Measurements from ENCODE around the gene PALB2. TPM values are rescaled to one million over a fixed set of nuclear protein-coding genes. Genes with fewer than 3 reads are reported as not detected.

PALB2 gene
- total RNA-seq, 3 donors from 2014 or later (not counting 1 experiment from before 2014, with no cell fraction given): 10.7 to 12.8 (median 10.9) TPM

GRCh38 chr16:23668225-23668624, 27.1 kb upstream of the PALB2 start:
- Histone ChIP-seq H3K4me3 (ENCODE audit: low read length) (no peak overlapping the region), H3K36me3 (ENCODE audit: control insufficient read depth, insufficient read depth, low read length) (peaks cover 64% of the 10 kb centered on the region), H3K27ac (ENCODE audit: low read length) (no peak overlapping the region), H3K27me3 (ENCODE audit: control insufficient read depth, insufficient read depth, low read length) (no peaks in the 10 kb centered on the region), H3K4me1 (ENCODE audit: control insufficient read depth, insufficient read depth, low read length) (no peaks in the 10 kb centered on the region), H3K9me3 (ENCODE audit: control insufficient read depth, insufficient read depth, low read length) (no peaks in the 10 kb centered on the region)
- Mint-ChIP-seq H3K9me3 (no peaks in the 10 kb centered on the region), H3K4me3 (no peak overlapping the region), H3K4me1 (peaks cover 0 to 8% of the 10 kb centered on the region in 2 donors), H3K36me3 (peaks cover 31% of the 10 kb centered on the region), H3K27ac (no peak overlapping the region), H3K27me3 (ENCODE audit: low read depth in 2 of 2) (no peaks in the 10 kb centered on the region)
- no peak for ATAC-seq
- WGBS (ENCODE audit: insufficient coverage): 100% methylated on average over 1 of the region's 1 CpG
- intact Hi-C loops (cut with micrococcal nuclease): no loop called here
- no peak for DNase-seq
- no peak for TF ChIP-seq CTCF (IDR thresholded peaks at IDR 0.05)

GRCh38 chr16:23667355-23667659, 26.2 kb upstream of the PALB2 start:
- H3K4me3 Mint-ChIP-seq: no peak overlapping the region
- no peak for ATAC-seq
- Histone ChIP-seq H3K9me3 (ENCODE audit: control insufficient read depth, insufficient read depth, low read length) (no peaks in the 10 kb centered on the region), H3K27ac (ENCODE audit: low read length) (no peak overlapping the region), H3K36me3 (ENCODE audit: control insufficient read depth, insufficient read depth, low read length) (peaks cover 73% of the 10 kb centered on the region), H3K27me3 (ENCODE audit: control insufficient read depth, insufficient read depth, low read length) (no peaks in the 10 kb centered on the region), H3K4me1 (ENCODE audit: control insufficient read depth, insufficient read depth, low read length) (no peaks in the 10 kb centered on the region), H3K4me3 (ENCODE audit: low read length) (no peak overlapping the region)
- H3K27ac Mint-ChIP-seq: no peak overlapping the region
- no peaks in the 10 kb centered on the region for H3K9me3 Mint-ChIP-seq
- H3K4me1 Mint-ChIP-seq: peaks cover 0 to 8% of the 10 kb centered on the region in 2 donors
- TF ChIP-seq CTCF (IDR thresholded peaks at IDR 0.05): no peak
- intact Hi-C loops (cut with micrococcal nuclease): no loop called here
- no peak for DNase-seq
- H3K27me3 Mint-ChIP-seq (ENCODE audit: low read depth in 2 of 2): no peaks in the 10 kb centered on the region
- peaks cover 37% of the 10 kb centered on the region for H3K36me3 Mint-ChIP-seq
- 97% methylated on average over 6 of the region's 6 CpGs for WGBS (ENCODE audit: insufficient coverage)

GRCh38 chr16:23666571-23667354, 25.7 kb upstream of the PALB2 start:
- no peak overlapping the region for H3K27ac Mint-ChIP-seq
- peaks cover 76% of the 10 kb centered on the region for H3K36me3 ChIP-seq (ENCODE audit: control insufficient read depth, insufficient read depth, low read length)
- ATAC-seq: no peak

More at GRCh38 chr16:23666571-23667354, 25.7 kb upstream of the PALB2 start:
- no peak overlapping the region for H3K4me3 Mint-ChIP-seq
- no peak overlapping the region for H3K4me3 ChIP-seq (ENCODE audit: low read length)
- no peaks in the 10 kb centered on the region for H3K27me3 Mint-ChIP-seq (ENCODE audit: low read depth in 2 of 2)
- H3K27ac ChIP-seq (ENCODE audit: low read length): no peak overlapping the region
- no peaks in the 10 kb centered on the region for H3K9me3 Mint-ChIP-seq
- no peaks in the 10 kb centered on the region for H3K9me3 ChIP-seq (ENCODE audit: control insufficient read depth, insufficient read depth, low read length)
- H3K36me3 Mint-ChIP-seq: peaks cover 37% of the 10 kb centered on the region
- H3K4me1 ChIP-seq (ENCODE audit: control insufficient read depth, insufficient read depth, low read length): no peaks in the 10 kb centered on the region
- no peak for TF ChIP-seq CTCF (IDR thresholded peaks at IDR 0.05)
- intact Hi-C loops (cut with micrococcal nuclease): no loop called here
- WGBS (ENCODE audit: insufficient coverage): 93% methylated on average over 6 of the region's 7 CpGs
- H3K27me3 ChIP-seq (ENCODE audit: control insufficient read depth, insufficient read depth, low read length): no peaks in the 10 kb centered on the region
- no peak for DNase-seq
- H3K4me1 Mint-ChIP-seq: peaks cover 0 to 8% of the 10 kb centered on the region in 2 donors

Data from natural killer cell (primary cell).